Breast epithelium (tissue), 4 donors: ENCODE results near the gene TMC3. TPM values are rescaled to one million over a fixed set of nuclear protein-coding genes. Genes with fewer than 3 reads are reported as not detected.

ENCODE experiments used
- DNase-seq, 2 donors: peaks; one replicate each; pipeline ENCODE4 v3.0.0-alpha.2; 2019; ENCODE audit warnings: low spot score in 2 of 2
- H3K27ac ChIP-seq, 2 donors: fragments of 200-600 bp; sonication (generic) in 1 of 2; one replicate each; pipeline ENCODE4 v1.5.1; 2016 to 2019; ENCODE audit warnings: mild to moderate bottlenecking in 1 of 2
- H3K27me3 ChIP-seq, 2 donors: fragments of 200-600 bp; sonication (generic) in 1 of 2; one replicate each; pipeline versions ENCODE4 v1.5.1 to v1.6.0; 2017 to 2019; ENCODE audit warnings: control low read depth in 1 of 2, mild to moderate bottlenecking in 1 of 2
- H3K36me3 ChIP-seq: fragments of 200-600 bp; one replicate; pipeline ENCODE4 v1.5.1; 2019
- H3K4me1 ChIP-seq, 2 donors: fragments of 200-600 bp; sonication (generic); one replicate each; pipeline ENCODE4 v1.5.1; 2016 to 2019; ENCODE audit warnings: control low read depth in 1 of 2
- H3K4me3 ChIP-seq, 3 donors: fragments of 200-600 bp; sonication (generic); 1 replicate in 2 of 3; 2 replicates in 1 of 3; pipeline ENCODE4 v1.5.1; 2016 to 2019; ENCODE audit warnings: mild to moderate bottlenecking in 3 of 3, moderate library complexity in 2 of 3
- H3K9me3 ChIP-seq, 2 donors: fragments of 200-600 bp; sonication (generic) in 1 of 2; one replicate each; pipeline ENCODE4 v1.5.1; 2016 to 2019; ENCODE audit warnings: control low read depth in 1 of 2
- POLR2A ChIP-seq: fragments of 450-650 bp; IDR thresholded peaks from one replicate; pipeline ENCODE4 v1.6.1; 2016; ENCODE audit warnings: antibody characterized with exemption, mild to moderate bottlenecking, moderate library complexity
- POLR2AphosphoS5 ChIP-seq, 3 donors: sonication (generic); formaldehyde crosslinking; IDR thresholded peaks; one replicate each; pipeline ENCODE4 v1.6.1; 2017; ENCODE audit warnings: antibody characterized with exemption in 3 of 3
- intact Hi-C: fragments of 100-400 bp; cut with DNase I; formaldehyde crosslinking; loops from one replicate; pipeline ENCODE4 v1.15.1; 2023; ENCODE audit warnings: low total_unique reads
- total RNA-seq, 3 donors: library from RNA; depleted of rRNA; stranded (reverse); fragments of >200 nt; gene quantifications; one replicate each; pipeline ENCODE4 v1.1.0, GENCODE V29; 2016
- TF ChIP-seq, protein P1 (sequence below), 3 donors: fragments of 450-650 bp; IDR thresholded peaks; one replicate each; pipeline ENCODE4 v1.5.1; 2016 to 2017; ENCODE audit warnings: antibody characterized with exemption in 3 of 3, mild to moderate bottlenecking in 3 of 3, moderate library complexity in 3 of 3

Gene TMC3
- total RNA-seq, 3 donors from 2014 or later: 0.15 to 1.6 TPM; not detected in 1

DNA sequence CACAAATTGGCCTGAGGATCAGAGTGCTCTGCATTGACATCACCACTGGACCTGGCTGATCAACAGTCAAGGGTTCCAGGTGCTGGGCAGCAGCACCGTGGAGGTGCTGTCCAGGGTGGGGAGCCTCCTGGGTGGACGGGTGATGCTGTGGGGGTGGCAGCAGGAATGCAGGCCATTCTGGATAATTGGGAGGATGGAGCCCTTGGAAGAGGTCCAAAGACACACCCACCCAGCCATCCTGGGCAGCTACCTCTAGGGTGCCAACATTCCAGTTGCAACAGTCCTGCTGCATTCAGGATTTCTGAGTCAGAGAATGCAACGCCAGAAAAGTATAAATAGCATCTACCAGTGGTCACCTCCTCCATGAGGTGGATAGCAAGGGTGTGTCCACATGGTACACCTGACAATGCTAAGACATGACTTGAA lies 76.9 kb downstream of the TMC3 start:
- Histone ChIP-seq H3K36me3 (no peaks in the 10 kb centered on the region), H3K4me3 (peak overlapping the region; percentile 24 to 46 (median 33)), H3K27ac (peak overlapping the region; percentile 25 to 75), H3K4me1 (no peaks in the 10 kb centered on the region), H3K9me3 (no peaks in the 10 kb centered on the region), H3K27me3 (no peaks in the 10 kb centered on the region)
- intact Hi-C loops: no loop called here
- no peak for DNase-seq
- TF ChIP-seq, protein P1, sequence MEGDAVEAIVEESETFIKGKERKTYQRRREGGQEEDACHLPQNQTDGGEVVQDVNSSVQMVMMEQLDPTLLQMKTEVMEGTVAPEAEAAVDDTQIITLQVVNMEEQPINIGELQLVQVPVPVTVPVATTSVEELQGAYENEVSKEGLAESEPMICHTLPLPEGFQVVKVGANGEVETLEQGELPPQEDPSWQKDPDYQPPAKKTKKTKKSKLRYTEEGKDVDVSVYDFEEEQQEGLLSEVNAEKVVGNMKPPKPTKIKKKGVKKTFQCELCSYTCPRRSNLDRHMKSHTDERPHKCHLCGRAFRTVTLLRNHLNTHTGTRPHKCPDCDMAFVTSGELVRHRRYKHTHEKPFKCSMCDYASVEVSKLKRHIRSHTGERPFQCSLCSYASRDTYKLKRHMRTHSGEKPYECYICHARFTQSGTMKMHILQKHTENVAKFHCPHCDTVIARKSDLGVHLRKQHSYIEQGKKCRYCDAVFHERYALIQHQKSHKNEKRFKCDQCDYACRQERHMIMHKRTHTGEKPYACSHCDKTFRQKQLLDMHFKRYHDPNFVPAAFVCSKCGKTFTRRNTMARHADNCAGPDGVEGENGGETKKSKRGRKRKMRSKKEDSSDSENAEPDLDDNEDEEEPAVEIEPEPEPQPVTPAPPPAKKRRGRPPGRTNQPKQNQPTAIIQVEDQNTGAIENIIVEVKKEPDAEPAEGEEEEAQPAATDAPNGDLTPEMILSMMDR (IDR thresholded peaks at IDR 0.05): no peak
- no peak for TF ChIP-seq POLR2A

DNA sequence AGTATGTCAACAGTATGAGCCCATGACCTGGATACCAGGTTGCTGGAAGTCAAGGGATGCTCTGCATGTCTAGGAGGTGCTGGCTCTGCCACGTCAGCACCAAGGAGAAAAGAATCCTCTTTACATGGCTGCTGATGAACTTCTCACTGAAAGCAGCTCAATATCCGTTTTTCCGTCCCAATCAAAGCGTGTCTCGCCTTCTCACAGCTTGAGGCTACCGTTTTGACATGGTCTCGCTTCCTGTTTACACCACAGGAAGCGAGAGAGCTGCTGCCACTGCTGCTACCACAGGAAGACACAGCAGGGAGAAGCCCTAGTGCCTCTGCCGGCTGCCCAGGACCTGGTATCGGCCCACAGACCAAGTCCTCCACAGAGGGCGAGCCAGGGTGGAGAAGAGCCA lies 77.3 kb downstream of the TMC3 start:
- peak in 1 of 2 donors; percentile 37 for DNase-seq
- H3K9me3 ChIP-seq: no peaks in the 10 kb centered on the region
- intact Hi-C loops: no loop called here
- peak in 1 of 3 donors; percentile 41 for TF ChIP-seq POLR2AphosphoS5 (IDR thresholded peaks at IDR 0.05)
- TF ChIP-seq, protein P1 (IDR thresholded peaks at IDR 0.05): no peak
- peak overlapping the region; percentile 44 to 75 for H3K27ac ChIP-seq
- no peaks in the 10 kb centered on the region for H3K4me1 ChIP-seq
- H3K27me3 ChIP-seq: no peaks in the 10 kb centered on the region
- H3K36me3 ChIP-seq: no peaks in the 10 kb centered on the region
- H3K4me3 ChIP-seq: peak overlapping the region; percentile 24 to 46 (median 33)

DNA sequence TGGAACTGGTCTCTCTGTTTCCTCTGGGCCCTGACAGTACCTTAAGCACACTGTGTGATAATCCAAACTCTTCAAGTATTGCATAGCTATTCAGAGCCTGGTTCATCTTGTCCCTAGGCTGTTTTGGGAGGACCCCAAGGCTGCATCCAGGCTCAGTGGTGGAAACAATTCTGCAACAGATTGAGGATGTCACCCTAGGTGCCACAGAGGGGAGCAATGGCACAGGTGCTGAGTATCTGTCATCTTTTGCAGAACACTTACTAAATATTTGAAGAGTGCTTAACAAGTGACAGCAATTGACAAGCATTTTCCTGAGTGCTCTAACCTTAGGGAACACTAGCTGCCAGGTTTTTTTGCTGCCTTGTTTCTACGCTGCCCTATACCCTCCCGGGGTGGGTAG lies 77.8 kb downstream of the TMC3 start:
- DNase-seq: no peak
- Histone ChIP-seq H3K36me3 (no peaks in the 10 kb centered on the region), H3K4me1 (no peaks in the 10 kb centered on the region), H3K27me3 (no peaks in the 10 kb centered on the region), H3K9me3 (no peaks in the 10 kb centered on the region), H3K4me3 (no peak overlapping the region), H3K27ac (peak overlapping the region; percentile 44 to 75)
- intact Hi-C loops: no loop called here
- TF ChIP-seq POLR2AphosphoS5 (IDR thresholded peaks at IDR 0.05) (no peak), POLR2A (no peak)
- TF ChIP-seq, protein P1 (IDR thresholded peaks at IDR 0.05): no peak

DNA sequence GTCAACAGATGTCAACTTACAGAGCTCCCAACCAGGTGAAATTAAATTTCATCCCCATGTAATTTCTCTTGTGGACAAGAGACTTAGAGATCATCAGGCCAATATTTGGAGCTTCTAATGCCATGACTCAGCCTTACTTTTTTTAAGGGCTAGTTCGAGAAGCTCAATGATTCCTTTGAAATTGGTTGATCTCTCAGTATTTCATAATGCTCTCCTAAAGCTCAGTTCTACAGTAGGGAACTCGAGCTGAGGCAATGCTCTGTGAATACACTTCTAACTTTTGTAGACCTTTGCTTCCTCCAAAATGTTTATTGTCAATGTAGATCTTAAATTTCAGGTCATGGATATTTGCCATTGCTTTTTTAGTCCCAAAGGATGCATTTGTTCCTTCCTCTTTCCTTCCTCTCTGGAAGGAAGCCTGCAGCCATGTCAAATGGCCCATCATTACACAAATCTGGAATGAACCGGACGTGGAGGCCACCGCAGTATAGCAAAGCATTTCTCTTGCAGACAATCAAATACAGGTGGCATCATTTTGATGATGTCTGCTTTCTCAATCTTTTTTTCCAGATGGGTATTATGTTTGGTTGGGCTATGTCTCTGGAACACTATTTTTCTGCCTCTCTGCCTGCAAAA lies 78.4 kb downstream of the TMC3 start:
- Histone ChIP-seq H3K27me3 (no peaks in the 10 kb centered on the region), H3K4me3 (no peak overlapping the region), H3K36me3 (no peaks in the 10 kb centered on the region), H3K9me3 (no peaks in the 10 kb centered on the region), H3K27ac (no peak overlapping the region), H3K4me1 (no peaks in the 10 kb centered on the region)
- intact Hi-C loops: no loop called here
- TF ChIP-seq, protein P1 (IDR thresholded peaks at IDR 0.05): no peak
- TF ChIP-seq POLR2A (no peak), POLR2AphosphoS5 (IDR thresholded peaks at IDR 0.05) (no peak)
- DNase-seq: no peak

DNA sequence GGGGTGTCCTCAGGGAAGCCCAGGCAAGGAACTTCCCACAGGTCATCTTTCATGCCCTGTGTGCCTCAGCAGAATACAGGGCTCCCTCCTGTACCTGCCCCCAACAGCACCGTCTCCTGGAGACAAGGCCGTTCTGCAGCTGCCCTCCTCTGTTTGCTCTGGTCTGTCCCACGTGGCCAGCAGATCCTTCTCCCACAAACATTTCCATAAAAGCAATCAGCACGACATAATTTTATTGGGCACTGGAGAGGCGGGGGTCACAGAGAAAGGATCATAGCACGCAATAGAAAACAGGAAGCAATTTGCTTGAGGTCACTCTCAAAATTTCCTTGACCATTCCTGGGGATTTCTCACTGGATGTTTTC lies 79.5 kb downstream of the TMC3 start:
- Histone ChIP-seq H3K27ac (peak overlapping the region; percentile 25 to 35), H3K4me1 (no peaks in the 10 kb centered on the region), H3K27me3 (no peaks in the 10 kb centered on the region), H3K9me3 (no peaks in the 10 kb centered on the region), H3K36me3 (no peaks in the 10 kb centered on the region), H3K4me3 (no peak overlapping the region)
- intact Hi-C loops: no loop called here
- TF ChIP-seq, protein P1 (IDR thresholded peaks at IDR 0.05): no peak
- TF ChIP-seq POLR2A (no peak), POLR2AphosphoS5 (IDR thresholded peaks at IDR 0.05) (no peak)
- no peak for DNase-seq
